ENCODE results near the gene SLC4A3. TPM values are rescaled to one million over a fixed set of nuclear protein-coding genes. Genes with fewer than 3 reads are reported as not detected.

SLC4A3 gene
- total RNA-seq, 2 donors from 2014 or later: 0.47 to 0.72 TPM

DNA sequence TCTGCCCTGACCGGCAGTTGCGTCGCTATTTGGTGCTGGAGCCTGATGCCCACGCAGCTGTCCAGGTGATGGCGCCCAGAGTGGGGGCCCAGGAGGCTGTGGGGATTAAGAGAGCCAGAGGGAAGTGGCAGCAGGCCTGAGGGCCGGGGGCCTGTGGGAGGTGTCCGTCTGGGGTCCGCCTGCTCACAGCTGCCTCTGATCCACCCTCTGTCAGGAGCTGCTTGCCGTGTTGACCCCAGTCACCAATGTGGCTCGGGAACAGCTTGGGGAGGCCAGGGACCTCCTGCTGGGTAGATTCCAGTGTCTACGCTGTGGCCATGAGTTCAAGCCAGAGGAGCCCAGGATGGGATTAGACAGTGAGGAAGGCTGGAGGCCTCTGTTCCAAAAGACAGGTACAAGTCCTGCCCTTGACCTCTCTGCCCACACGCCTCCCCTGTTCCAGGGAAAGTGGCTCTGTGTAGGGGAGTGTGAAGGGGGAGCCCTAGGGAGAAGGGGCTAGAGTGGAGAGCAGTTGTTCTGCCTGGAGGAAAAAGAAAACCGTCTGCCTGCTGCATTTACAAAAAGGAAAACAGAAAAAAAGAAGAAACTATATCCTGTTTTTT, 18.2 kb upstream of the SLC4A3 start:
- DNase-seq: no peak
- Histone ChIP-seq H3K9ac (ENCODE audit: low read depth in 2 of 2, low read length in 2 of 2) (no peak overlapping the region), H3K9me3 (no peaks in the 10 kb centered on the region), H3K4me1 (no peaks in the 10 kb centered on the region), H3K27ac (no peak overlapping the region), H3K36me3 (peaks cover 6% of the 10 kb centered on the region), H3K4me3 (no peak overlapping the region), H3K27me3 (no peaks in the 10 kb centered on the region)
- TF ChIP-seq, protein P1, sequence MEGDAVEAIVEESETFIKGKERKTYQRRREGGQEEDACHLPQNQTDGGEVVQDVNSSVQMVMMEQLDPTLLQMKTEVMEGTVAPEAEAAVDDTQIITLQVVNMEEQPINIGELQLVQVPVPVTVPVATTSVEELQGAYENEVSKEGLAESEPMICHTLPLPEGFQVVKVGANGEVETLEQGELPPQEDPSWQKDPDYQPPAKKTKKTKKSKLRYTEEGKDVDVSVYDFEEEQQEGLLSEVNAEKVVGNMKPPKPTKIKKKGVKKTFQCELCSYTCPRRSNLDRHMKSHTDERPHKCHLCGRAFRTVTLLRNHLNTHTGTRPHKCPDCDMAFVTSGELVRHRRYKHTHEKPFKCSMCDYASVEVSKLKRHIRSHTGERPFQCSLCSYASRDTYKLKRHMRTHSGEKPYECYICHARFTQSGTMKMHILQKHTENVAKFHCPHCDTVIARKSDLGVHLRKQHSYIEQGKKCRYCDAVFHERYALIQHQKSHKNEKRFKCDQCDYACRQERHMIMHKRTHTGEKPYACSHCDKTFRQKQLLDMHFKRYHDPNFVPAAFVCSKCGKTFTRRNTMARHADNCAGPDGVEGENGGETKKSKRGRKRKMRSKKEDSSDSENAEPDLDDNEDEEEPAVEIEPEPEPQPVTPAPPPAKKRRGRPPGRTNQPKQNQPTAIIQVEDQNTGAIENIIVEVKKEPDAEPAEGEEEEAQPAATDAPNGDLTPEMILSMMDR (IDR thresholded peaks at IDR 0.05): no peak
- intact Hi-C loops (cut with DNase I): no loop called here

DNA sequence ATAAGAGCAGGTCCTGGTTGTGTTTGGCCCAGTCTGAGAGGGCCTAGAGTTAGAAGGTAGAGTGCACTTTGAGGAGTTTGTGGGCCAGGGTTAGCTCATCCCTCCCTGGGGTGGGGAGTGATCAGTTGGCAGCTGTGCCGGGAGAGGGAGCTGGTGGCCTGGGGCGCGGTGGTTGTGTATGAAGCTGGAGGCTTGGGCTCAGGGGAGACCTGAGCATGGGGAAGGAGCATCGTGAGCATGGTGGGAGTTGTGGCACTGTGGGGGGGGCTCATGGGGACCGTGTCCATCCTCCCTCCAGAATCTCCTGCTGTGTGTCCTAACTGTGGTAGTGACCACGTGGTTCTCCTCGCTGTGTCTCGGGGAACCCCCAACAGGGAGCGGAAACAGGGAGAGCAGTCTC, 16.1 kb upstream of the SLC4A3 start:
- Histone ChIP-seq H3K4me1 (no peaks in the 10 kb centered on the region), H3K27ac (no peak overlapping the region), H3K9me3 (no peaks in the 10 kb centered on the region), H3K9ac (ENCODE audit: low read depth in 2 of 2, low read length in 2 of 2) (no peak overlapping the region), H3K36me3 (no peaks in the 10 kb centered on the region), H3K4me3 (no peak overlapping the region), H3K27me3 (no peaks in the 10 kb centered on the region)
- DNase-seq: no peak
- TF ChIP-seq, protein P1 (IDR thresholded peaks at IDR 0.05): no peak
- intact Hi-C loops (cut with DNase I): no loop called here

DNA sequence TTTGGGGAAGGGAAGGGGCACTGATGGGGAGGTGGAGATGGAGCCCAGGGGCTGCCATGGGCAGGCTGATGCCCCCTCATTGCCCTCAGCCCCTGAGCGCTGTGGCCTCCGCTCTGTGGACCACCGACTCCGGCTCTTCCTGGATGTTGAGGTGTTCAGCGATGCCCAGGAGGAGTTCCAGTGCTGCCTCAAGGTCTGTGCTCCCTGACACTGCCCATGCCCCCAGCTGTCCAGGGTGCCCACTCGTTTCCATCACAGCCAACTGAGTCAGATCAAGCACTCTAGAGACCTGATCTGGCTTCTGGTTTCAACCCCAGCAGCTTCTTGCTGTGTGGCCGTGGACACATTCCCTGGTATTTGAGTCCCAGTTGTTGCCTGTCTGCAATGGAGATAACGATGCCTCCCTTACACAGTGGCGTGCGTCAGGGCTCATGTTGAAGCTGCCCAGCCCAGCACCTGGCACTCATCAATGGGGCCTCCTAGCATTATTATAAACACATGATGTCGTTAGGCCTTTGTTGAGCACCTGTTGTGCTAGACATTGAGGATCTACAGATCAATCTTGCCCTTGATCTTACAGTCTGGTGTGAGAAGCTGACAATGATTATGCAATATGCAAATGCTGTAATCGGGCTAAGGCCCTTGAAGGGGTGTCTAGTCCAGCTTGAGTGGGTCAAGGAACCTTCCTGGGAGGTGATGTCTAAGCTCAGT, 15.4 kb upstream of the SLC4A3 start:
- no peaks in the 10 kb centered on the region for H3K36me3 ChIP-seq
- H3K27ac ChIP-seq: no peak overlapping the region
- DNase-seq: no peak
- no peak overlapping the region for H3K4me3 ChIP-seq
- TF ChIP-seq, protein P1 (IDR thresholded peaks at IDR 0.05): no peak
- H3K9me3 ChIP-seq: no peaks in the 10 kb centered on the region
- H3K27me3 ChIP-seq: no peaks in the 10 kb centered on the region
- intact Hi-C loops (cut with DNase I): no loop called here
- no peak overlapping the region for H3K9ac ChIP-seq (ENCODE audit: low read depth in 2 of 2, low read length in 2 of 2)
- no peaks in the 10 kb centered on the region for H3K4me1 ChIP-seq

DNA sequence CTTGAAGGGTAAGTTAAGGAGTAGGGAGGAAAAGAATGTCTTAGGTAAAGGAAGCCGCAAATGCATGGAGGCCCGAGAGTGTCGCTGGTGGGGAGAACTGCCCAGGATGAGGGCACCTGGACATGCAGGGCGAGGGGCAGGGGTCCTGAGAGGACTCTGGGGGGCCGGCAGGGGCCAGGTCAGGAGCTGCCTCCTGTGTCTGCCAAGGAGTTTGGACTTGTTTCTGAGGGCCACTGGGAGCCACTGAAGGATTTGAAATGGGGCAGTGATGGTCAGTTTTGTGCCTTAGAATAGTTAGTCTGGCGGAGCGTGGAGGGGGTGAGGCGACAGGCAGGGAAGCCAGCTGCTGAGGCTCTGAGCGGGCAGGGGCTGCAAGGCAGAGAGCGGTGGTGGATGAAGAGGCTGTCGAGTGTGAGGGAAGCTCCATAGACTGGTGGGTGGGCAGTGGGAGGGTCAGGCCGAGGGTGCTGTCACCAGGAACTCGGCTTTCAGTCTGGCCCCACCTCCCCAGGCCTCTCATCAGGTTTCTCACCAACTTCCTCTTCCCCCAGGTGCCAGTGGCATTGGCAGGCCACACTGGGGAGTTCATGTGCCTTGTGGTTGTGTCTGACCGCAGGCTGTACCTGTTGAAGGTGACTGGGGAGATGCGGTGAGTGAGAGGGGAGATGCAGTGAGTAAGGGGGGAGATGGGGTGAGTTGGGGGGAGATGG, 14.7 kb upstream of the SLC4A3 start:
- no peaks in the 10 kb centered on the region for H3K27me3 ChIP-seq
- H3K27ac ChIP-seq: no peak overlapping the region
- TF ChIP-seq, protein P1 (IDR thresholded peaks at IDR 0.05): no peak
- no peaks in the 10 kb centered on the region for H3K4me1 ChIP-seq
- H3K9me3 ChIP-seq: no peaks in the 10 kb centered on the region
- intact Hi-C loops (cut with DNase I): no loop called here
- no peak for DNase-seq
- H3K9ac ChIP-seq (ENCODE audit: low read depth in 2 of 2, low read length in 2 of 2): no peak overlapping the region
- no peak overlapping the region for H3K4me3 ChIP-seq
- H3K36me3 ChIP-seq: no peaks in the 10 kb centered on the region

DNA sequence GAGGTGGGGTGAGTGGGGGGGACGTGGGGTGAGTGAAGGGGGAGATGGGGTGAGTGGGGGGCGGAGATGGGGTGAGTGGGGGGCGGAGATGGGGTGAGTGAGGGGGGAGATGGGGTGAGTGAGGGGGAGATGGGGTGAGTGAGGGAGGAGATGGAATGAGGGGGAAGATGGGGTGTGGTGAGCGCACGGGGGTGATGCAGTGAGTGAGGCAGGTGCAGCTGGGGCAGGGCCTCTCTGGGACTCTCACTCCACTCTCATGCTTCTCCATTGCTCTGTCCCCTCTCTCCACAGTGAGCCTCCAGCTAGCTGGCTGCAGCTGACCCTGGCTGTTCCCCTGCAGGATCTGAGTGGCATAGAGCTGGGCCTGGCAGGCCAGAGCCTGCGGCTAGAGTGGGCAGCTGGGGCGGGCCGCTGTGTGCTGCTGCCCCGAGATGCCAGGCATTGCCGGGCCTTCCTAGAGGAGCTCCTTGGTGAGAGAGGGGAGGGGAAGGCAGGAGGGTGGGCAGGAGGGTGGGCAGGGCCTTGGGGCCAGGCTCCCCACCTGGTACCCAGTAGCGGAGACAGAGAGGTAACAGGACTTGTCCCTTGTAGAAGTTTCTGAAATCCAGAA, 13.9 kb upstream of the SLC4A3 start:
- Histone ChIP-seq H3K27me3 (no peaks in the 10 kb centered on the region), H3K4me1 (no peaks in the 10 kb centered on the region), H3K9ac (ENCODE audit: low read depth in 2 of 2, low read length in 2 of 2) (no peak overlapping the region), H3K27ac (no peak overlapping the region), H3K36me3 (no peaks in the 10 kb centered on the region), H3K9me3 (no peaks in the 10 kb centered on the region), H3K4me3 (no peak overlapping the region)
- TF ChIP-seq, protein P1 (IDR thresholded peaks at IDR 0.05): no peak
- intact Hi-C loops (cut with DNase I): no loop called here
- no peak for DNase-seq

All from colonic mucosa (tissue), 4 donors.